Activated T-helper 17 cell treated with anti-CD3 and anti-CD28 coated beads, Interleukin-2, amount 50 U/mL, for 72 hours (primary cell): Measurements from ENCODE around the gene CYS1. TPM values are rescaled to one million over a fixed set of nuclear protein-coding genes. Genes with fewer than 3 reads are reported as not detected.
"Not testable (repeated sequence)": the region's sequence is repeated elsewhere in the genome, so short reads cannot be mapped to it uniquely, and the experiment has no call there.

ENCODE experiments used
- ATAC-seq: fragments of 150-1000 bp; cut with Tn5 transposase; replicated peaks from 2 replicates; pipeline ENCODE4 v1.10.0; 2021; ENCODE audit warnings: mild to moderate bottlenecking, moderate library complexity
- H3K27ac Mint-ChIP-seq: one replicate; pipeline ENCODE4 v1.8.0; 2022; ENCODE audit warnings: mixed read lengths
- H3K27me3 Mint-ChIP-seq: one replicate; pipeline ENCODE4 v1.8.0; 2022; ENCODE audit warnings: mixed read lengths
- H3K36me3 Mint-ChIP-seq: one replicate; pipeline ENCODE4 v1.8.0; 2022; ENCODE audit warnings: low read depth, mild to moderate bottlenecking, mixed read lengths
- H3K4me1 Mint-ChIP-seq: one replicate; pipeline ENCODE4 v1.8.0; 2022; ENCODE audit warnings: mixed read lengths
- H3K4me3 Mint-ChIP-seq: one replicate; pipeline ENCODE4 v1.8.0; 2022; ENCODE audit warnings: mild to moderate bottlenecking, mixed read lengths
- H3K9me3 Mint-ChIP-seq: one replicate; pipeline ENCODE4 v1.8.0; 2022; ENCODE audit warnings: mixed read lengths
- total RNA-seq, 2 donors: library from RNA; stranded (reverse); gene quantifications; one replicate each; pipeline ENCODE4 v1.2.3, GENCODE V29; 2022

Gene CYS1
- total RNA-seq, 2 donors from 2014 or later, result 0.09 TPM; not detected in 1

DNA sequence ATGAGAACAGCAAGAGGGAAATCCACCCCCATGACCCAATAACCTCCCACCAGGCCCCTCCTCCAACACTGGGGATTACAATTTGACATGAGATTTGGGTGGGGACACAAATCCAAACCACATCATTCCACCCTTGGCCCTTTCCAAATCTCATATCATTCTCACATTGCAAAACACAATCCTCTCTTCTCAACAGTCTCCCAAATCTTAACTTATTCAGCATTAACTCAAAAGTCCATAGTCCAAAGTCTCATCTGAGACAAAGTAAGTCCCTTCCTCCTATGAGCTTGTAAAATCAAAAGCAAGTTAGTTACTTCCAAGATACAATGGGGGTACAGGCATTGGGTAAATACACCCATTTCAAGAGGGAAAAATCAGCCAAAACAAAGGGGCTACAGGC lies 24.7 kb upstream of the CYS1 start:
- not testable (repeated sequence) for ATAC-seq, H3K27ac Mint-ChIP-seq, H3K4me3 Mint-ChIP-seq, H3K27me3 Mint-ChIP-seq, H3K4me1 Mint-ChIP-seq, H3K36me3 Mint-ChIP-seq, H3K9me3 Mint-ChIP-seq

DNA sequence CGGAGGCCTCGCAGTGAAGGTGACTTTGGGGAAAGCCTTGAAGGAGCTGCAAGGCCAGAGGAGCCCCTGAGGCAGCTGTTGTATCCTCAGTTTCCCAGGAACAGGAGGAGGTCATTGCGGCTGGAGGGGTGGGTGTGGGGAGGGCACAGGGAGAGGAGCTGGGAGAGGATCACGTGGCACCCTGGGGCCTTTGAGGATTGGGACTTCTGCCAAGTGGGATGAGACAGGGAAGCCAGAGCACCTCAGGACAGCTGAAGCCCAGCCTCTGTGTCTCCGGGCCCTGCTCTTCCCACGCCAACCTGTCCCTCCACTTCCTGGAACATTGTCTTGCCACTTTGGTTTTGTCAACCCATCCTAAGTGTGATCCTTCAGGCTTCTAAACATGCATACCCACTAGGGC lies 23.0 kb upstream of the CYS1 start:
- no peaks in the 10 kb centered on the region for H3K36me3 Mint-ChIP-seq
- peaks cover 5% of the 10 kb centered on the region for H3K9me3 Mint-ChIP-seq
- H3K27me3 Mint-ChIP-seq, result peaks cover 9% of the 10 kb centered on the region
- ATAC-seq, result no peak
- H3K4me3 Mint-ChIP-seq, result no peak overlapping the region
- no peak overlapping the region for H3K27ac Mint-ChIP-seq
- no peaks in the 10 kb centered on the region for H3K4me1 Mint-ChIP-seq

DNA sequence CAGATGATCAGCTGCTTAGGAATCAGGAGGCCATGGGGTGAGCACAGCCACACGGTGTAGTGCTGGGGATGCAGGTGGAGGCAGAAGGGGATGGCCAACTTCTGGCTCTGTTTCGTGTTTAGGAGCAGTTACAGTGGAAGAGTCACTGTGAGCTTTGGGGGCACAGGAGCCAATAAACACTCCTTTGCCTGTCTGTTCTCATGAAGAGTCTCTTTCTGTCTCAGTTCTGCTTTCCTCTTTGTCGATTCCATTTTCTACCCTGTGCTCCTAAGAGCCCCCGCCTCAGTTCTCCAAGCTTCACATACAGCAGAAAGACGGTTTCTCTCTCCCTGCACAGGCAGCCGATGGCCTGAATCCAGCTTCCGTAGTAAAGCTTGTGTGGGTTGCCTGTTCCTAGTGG lies 21.3 kb upstream of the CYS1 start:
- no peak overlapping the region for H3K4me3 Mint-ChIP-seq
- ATAC-seq, result no peak
- H3K9me3 Mint-ChIP-seq, result no peaks in the 10 kb centered on the region
- H3K27me3 Mint-ChIP-seq, result peaks cover 3% of the 10 kb centered on the region
- no peak overlapping the region for H3K27ac Mint-ChIP-seq
- H3K4me1 Mint-ChIP-seq, result no peaks in the 10 kb centered on the region
- H3K36me3 Mint-ChIP-seq, result no peaks in the 10 kb centered on the region

DNA sequence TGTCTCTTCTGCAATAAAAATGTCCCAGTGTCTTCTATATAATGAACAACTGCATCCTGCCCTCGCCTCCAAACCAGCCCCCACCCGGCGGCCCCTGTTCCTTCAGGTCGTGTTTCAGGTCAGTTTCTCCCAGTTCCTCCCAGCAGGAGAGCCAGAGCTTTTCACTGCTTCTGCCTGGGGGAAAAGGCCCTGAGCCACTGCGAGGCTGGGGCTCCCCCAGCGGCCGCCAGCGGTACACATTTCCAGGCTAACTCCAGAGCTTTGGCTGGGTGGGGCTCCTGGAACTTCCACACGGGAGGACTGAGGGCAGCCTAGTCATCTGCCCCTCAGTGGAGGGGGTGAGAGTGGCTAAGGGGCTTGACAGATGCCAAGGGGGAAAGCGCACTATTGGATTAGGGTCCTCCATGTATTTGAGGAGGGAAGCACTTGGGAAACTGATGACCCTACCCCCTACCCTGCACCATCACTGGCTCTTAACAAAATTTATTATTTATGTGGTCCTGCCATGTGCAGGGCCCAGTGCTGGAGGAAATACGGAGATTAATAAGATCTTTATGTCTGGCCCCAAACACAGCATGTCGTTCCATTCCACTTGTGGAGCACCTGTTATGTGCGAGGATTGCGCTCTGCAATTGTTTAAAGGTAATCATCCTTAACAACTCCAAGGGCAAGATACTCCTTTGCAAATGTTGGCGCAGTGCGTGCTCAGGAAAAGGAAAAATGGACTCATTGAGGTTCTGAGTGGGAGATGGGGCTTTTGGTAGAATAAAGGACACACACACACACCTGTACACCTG lies 17.3 kb upstream of the CYS1 start:
- Mint-ChIP-seq H3K27me3 (peaks cover 19% of the 10 kb centered on the region), H3K36me3 (no peaks in the 10 kb centered on the region), H3K4me3 (no peak overlapping the region), H3K4me1 (no peaks in the 10 kb centered on the region), H3K9me3 (no peaks in the 10 kb centered on the region), H3K27ac (no peak overlapping the region)
- ATAC-seq, result peak; percentile 75

DNA sequence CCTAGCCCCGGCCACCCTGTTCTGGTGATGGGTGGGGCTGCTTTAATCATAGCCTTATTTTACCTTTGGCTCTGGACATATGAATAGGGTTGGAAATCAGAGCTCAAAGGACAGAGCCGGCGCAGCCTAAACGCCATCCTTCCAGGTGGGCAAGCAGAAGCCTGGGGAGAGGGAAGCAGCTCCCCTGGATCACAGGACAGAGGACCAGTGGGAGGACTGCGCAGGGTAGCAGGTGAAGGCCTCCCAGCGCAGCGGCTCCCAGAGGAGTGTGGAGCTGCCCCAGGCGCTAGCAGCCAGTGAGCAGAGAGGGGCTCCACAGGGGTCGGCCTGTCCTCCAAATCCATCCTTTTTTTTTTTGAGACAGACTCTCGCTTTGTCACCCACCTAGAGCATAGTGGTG lies 16.4 kb upstream of the CYS1 start:
- Mint-ChIP-seq H3K27me3 (peaks cover 26% of the 10 kb centered on the region), H3K36me3 (no peaks in the 10 kb centered on the region), H3K4me3 (no peak overlapping the region), H3K4me1 (no peaks in the 10 kb centered on the region), H3K9me3 (no peaks in the 10 kb centered on the region), H3K27ac (no peak overlapping the region)
- no peak for ATAC-seq

DNA sequence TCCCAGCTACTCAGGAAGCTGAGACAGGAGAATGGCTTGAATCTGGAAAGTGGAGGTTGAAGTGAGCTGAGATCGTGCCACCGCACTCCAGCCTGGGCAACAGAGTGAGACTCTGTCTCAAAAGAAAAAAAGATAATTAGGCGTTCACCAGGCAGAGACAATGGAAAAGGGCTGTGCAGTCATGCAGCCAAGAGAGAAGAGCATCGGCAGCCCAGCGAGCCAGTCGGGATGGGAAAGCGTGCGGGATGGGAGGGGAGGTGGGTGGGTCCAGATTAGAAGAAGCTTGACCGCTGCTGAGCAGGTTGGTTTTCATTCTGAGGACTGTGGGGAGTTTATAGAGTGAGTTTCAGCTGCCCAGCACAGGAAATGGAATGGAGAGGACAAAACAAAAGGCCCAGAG lies 15.0 kb upstream of the CYS1 start:
- no peaks in the 10 kb centered on the region for H3K9me3 Mint-ChIP-seq
- H3K4me3 Mint-ChIP-seq, result no peak overlapping the region
- peaks cover 5% of the 10 kb centered on the region for H3K4me1 Mint-ChIP-seq
- H3K27ac Mint-ChIP-seq, result no peak overlapping the region
- ATAC-seq, result no peak
- H3K27me3 Mint-ChIP-seq, result peaks cover 34% of the 10 kb centered on the region
- no peaks in the 10 kb centered on the region for H3K36me3 Mint-ChIP-seq

DNA sequence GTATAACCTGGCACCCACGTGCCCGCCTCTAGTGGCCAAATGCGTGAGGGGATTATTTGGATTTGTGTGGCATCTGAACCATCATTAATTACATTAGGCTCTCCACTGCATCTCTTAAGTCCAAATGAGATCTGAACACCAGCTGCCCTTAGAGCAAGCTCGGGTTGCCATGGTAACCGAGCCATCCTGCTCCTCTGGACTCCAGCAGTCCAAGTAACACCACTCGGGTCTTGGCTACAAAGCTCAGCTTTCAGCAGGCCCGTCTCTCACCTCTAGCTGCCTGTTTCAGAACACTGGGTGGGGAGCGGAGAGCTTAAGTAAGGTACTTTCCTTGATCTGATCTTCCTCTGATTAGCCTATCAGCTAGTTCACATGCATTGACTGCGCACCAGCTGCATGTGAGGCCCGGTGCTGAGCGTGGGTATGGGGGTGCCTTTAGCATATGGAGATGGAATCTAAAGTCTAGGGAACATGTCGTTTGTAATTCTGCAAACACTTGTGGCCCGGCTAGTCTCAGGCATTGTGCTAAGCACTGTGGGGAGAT lies 14.1 kb upstream of the CYS1 start:
- H3K27ac Mint-ChIP-seq, result no peak overlapping the region
- H3K4me1 Mint-ChIP-seq, result peaks cover 5% of the 10 kb centered on the region
- peaks cover 38% of the 10 kb centered on the region for H3K27me3 Mint-ChIP-seq
- no peaks in the 10 kb centered on the region for H3K9me3 Mint-ChIP-seq
- no peaks in the 10 kb centered on the region for H3K36me3 Mint-ChIP-seq
- ATAC-seq, result no peak
- H3K4me3 Mint-ChIP-seq, result no peak overlapping the region

DNA sequence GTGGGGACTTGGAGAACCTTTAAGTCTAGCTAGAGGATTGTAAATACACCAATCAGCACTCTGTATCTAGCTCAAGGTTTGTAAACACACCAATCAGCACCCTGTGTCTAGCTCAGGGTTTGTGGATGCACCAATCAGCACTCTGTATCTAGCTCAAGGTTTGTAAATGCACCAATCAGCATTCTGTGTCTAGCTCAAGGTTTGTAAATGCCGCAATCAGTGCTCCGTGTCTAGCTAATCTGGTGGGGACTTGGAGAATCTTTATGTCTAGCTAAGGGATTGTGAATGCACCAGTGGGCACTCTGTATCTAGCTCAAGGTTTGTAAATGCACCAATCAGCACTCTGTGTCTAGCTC lies 11.7 kb upstream of the CYS1 start:
- not testable (repeated sequence) for ATAC-seq, H3K9me3 Mint-ChIP-seq, H3K4me1 Mint-ChIP-seq, H3K36me3 Mint-ChIP-seq, H3K27ac Mint-ChIP-seq
- Mint-ChIP-seq H3K27me3 (peaks cover 47% of the 10 kb centered on the region), H3K4me3 (peak overlapping the region; percentile 12)

DNA sequence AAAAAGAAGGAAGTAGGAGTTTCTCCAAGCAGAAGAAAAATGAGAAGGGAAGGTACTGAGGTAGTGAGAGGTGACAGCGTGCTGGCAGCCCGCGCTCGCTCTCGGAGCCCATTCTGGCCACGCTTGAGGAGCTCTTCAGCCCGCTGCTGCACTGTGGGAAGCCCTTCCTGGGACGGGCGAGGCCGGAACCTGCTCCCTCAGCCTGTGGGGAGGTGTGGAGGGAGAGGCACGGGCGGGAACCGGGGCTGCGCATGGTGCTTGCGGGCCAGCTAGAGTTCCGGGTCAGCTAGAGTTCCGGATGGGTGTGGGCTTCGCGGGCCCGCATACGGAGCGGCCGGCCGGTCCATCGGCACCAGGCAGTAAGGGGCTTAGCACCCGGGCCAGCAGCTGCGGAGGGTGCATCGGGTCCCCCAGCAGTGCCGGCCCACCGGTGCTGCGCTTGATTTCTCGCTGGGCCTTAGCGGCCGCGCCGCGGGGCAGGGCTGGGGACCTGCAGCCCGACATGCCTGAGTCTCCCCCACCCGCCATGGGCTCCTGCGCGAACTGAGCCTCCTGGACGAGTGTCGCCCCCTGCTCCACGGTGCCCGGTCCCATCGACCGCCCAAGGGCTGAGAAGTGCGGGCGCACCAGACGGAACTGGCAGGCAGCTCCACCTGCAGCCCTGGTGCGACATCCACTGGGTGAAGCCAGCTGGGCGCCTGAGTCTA lies 11.1 kb upstream of the CYS1 start:
- ATAC-seq, result no peak
- Mint-ChIP-seq H3K9me3 (no peaks in the 10 kb centered on the region), H3K36me3 (no peaks in the 10 kb centered on the region), H3K4me1 (peaks cover 5% of the 10 kb centered on the region), H3K4me3 (peak overlapping the region; percentile 69), H3K27ac (no peak overlapping the region), H3K27me3 (peaks cover 47% of the 10 kb centered on the region)

DNA sequence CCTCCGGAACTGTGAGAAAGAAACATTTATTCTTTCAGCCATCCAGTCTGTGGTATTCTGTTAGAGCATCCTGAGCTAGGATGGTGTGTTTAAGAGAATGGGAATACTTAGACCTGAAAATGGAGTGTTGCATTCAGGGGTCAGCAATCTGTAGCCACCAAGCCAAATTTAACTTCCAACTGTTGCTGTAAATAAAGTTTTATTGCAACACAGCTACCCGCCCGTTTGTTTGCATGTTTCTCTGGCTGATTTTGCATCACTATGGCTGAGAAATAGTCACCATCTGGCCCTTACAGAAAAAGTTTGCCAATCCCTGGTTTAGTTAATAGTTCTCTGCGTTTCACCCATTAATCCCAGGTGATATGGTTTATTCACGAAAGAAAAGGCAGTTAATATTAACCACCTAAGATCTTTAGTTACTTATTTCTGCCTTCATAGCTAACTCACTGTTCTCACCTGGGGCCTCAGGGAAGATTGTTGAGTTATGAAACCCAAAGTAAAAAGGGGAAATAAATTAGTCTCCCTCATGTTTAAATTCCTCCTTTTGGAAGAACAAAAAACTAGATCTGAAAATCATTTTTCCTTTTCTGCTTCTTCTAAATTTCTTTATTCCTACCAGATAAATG lies 9.5 kb upstream of the CYS1 start:
- no peak for ATAC-seq
- Mint-ChIP-seq H3K4me1 (peaks cover 5% of the 10 kb centered on the region), H3K27ac (no peak overlapping the region), H3K27me3 (peaks cover 43% of the 10 kb centered on the region), H3K9me3 (no peaks in the 10 kb centered on the region), H3K4me3 (no peak overlapping the region), H3K36me3 (no peaks in the 10 kb centered on the region)

DNA sequence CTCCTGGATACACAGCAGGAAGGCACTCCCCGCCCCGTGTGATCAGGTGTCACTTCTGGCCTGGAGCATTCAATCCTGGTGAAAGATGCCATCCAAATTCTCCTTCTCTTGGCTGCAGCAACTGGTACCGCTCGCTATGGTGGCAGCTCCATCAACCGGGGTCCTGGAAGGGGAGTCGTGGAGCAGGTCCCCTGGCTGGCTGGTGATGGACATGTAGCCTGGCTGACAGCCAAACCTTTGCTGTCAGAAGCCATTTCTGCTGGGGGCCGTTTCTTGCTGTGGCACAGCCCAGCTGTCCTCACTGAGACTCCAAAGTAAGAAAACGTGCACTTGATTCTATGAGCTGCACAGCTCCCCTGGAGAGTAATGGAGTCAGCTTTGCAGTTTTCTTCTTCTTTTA lies 7.1 kb upstream of the CYS1 start:
- Mint-ChIP-seq H3K27ac (no peak overlapping the region), H3K4me3 (no peak overlapping the region), H3K36me3 (no peaks in the 10 kb centered on the region), H3K4me1 (peaks cover 5% of the 10 kb centered on the region), H3K27me3 (peaks cover 51% of the 10 kb centered on the region), H3K9me3 (no peaks in the 10 kb centered on the region)
- no peak for ATAC-seq

DNA sequence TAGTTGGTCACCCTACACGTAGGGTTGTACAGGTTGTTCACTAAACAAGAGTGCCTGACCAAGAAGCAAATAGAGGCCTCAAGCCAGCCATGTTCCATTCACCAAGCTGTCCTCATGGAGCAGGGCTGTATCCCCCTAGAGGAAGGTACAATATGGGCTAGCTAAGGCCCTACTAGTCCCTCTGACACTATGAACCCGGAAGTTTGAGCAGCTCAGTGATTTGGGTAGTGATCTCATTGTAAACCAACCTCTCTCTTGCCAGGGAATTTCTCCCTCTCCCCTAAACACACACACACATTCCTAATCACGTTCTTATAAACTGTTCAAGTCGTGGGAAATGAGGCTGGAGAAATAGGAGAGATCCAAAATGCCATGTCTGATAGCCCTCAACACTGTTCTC lies 6.7 kb upstream of the CYS1 start:
- Mint-ChIP-seq H3K4me1 (peaks cover 5% of the 10 kb centered on the region), H3K36me3 (no peaks in the 10 kb centered on the region), H3K4me3 (no peak overlapping the region), H3K27me3 (peaks cover 47% of the 10 kb centered on the region), H3K9me3 (no peaks in the 10 kb centered on the region), H3K27ac (no peak overlapping the region)
- no peak for ATAC-seq

DNA sequence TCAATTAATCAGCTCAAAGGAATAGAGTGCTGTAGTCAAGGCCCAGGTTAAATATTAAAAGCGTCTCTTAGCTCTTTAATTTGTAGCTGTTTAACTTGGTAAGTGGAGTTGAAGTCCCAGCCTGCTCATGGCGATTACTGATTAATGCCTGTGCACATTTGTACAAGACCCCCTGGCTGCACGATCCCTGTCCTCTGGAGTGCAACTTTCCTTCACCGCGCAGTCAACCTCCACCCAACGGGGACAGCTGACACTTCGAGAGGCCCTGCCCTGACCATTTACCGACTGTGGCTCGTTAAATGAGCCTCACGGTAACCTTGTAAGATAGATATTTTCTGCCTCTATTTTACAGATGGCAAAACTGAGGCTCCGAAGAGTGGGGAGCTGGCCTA lies 5.5 kb upstream of the CYS1 start:
- H3K4me1 Mint-ChIP-seq, result no peaks in the 10 kb centered on the region
- H3K36me3 Mint-ChIP-seq, result no peaks in the 10 kb centered on the region
- H3K9me3 Mint-ChIP-seq, result no peaks in the 10 kb centered on the region
- H3K27me3 Mint-ChIP-seq, result peaks cover 45% of the 10 kb centered on the region
- H3K4me3 Mint-ChIP-seq, result no peak overlapping the region
- H3K27ac Mint-ChIP-seq, result no peak overlapping the region
- no peak for ATAC-seq

DNA sequence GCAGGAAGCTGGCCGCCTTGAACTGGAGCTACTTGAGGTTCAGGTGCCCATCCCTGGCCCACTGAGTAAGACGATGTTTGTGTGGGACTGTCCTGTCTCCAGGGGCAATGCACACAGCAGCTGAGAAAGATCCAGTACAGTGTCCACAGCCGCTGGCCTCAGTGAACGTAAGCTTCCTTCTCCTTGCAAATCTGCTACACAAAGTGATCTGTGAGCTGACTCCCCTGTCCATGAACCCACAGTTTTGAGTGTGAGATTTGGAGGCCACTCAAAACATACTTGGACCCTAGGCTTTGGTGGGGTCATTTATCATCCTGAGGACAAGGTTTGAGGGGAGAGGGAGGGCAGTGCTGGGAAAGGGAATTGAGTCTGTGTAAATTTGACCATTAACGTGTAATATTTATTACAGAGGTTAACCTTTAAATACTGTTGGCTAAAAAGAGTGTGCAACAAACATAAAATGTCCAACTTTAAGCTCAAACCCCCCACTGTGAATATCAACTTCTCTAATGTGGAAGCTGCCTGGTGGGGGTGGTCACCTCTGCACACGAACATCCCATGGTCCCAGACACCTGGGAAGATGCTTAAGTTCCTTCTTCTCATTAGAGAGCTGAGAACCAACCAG lies 4.9 kb upstream of the CYS1 start:
- H3K36me3 Mint-ChIP-seq, result no peaks in the 10 kb centered on the region
- H3K9me3 Mint-ChIP-seq, result no peaks in the 10 kb centered on the region
- peaks cover 42% of the 10 kb centered on the region for H3K27me3 Mint-ChIP-seq
- H3K27ac Mint-ChIP-seq, result no peak overlapping the region
- no peaks in the 10 kb centered on the region for H3K4me1 Mint-ChIP-seq
- no peak overlapping the region for H3K4me3 Mint-ChIP-seq
- no peak for ATAC-seq
